ENCODE measurements around the gene CNTNAP2. TPM values are rescaled to one million over a fixed set of nuclear protein-coding genes. Genes with fewer than 3 reads are reported as not detected.
"Not testable (repeated sequence)": the region's sequence is repeated elsewhere in the genome, so short reads cannot be mapped to it uniquely, and the experiment has no call there.

CNTNAP2 gene
- total RNA-seq, 2 donors from 2014 or later: 171 to 228 TPM

DNA sequence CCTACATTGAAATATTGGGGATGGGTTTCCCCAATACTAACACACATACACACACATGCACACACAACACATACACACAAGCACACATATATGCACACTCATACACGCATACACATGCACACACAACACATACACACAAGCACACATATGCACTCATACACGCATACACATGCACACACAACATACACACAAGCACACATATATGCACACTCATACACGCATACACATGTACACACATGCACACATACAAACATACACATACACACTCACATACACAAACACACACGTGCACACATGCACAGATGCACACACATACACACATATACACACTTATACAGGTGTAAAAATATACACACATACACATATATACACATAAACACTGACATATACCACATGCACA, 2346.6 kb downstream of the CNTNAP2 start:
- Histone ChIP-seq H3K27ac (ENCODE audit: low read depth, low read length) (no peak overlapping the region), H3K9me3 (ENCODE audit: control insufficient read depth, low read length) (peaks cover 19% of the 10 kb centered on the region), H3K9ac (ENCODE audit: extremely low read depth, low read length, poor library complexity, severe bottlenecking) (no peak overlapping the region), H3K4me1 (ENCODE audit: control insufficient read depth, insufficient read depth, low read length) (no peaks in the 10 kb centered on the region), H3K4me3 (ENCODE audit: low read length) (peak overlapping the region; percentile 47), H3K27me3 (ENCODE audit: control insufficient read depth, insufficient read depth, low read length, poor library complexity, severe bottlenecking) (no peaks in the 10 kb centered on the region), H3K36me3 (ENCODE audit: control insufficient read depth, insufficient read depth, low read length) (no peaks in the 10 kb centered on the region)
- Mint-ChIP-seq H3K27ac (no peak overlapping the region), H3K4me1 (no peaks in the 10 kb centered on the region), H3K9me3 (peaks cover 16% of the 10 kb centered on the region), H3K4me3 (no peak overlapping the region), H3K36me3 (ENCODE audit: low read depth) (peaks cover 2% of the 10 kb centered on the region), H3K27me3 (ENCODE audit: insufficient read depth) (no peaks in the 10 kb centered on the region)
- 85 to 97% methylated on average over 3 to 4 of the region's 4 CpGs for WGBS, 2 experiments (ENCODE audit: insufficient coverage in 1 of 2, insufficient read length in 1 of 2)
- DNase-seq: no peak
- TF ChIP-seq, protein P1, sequence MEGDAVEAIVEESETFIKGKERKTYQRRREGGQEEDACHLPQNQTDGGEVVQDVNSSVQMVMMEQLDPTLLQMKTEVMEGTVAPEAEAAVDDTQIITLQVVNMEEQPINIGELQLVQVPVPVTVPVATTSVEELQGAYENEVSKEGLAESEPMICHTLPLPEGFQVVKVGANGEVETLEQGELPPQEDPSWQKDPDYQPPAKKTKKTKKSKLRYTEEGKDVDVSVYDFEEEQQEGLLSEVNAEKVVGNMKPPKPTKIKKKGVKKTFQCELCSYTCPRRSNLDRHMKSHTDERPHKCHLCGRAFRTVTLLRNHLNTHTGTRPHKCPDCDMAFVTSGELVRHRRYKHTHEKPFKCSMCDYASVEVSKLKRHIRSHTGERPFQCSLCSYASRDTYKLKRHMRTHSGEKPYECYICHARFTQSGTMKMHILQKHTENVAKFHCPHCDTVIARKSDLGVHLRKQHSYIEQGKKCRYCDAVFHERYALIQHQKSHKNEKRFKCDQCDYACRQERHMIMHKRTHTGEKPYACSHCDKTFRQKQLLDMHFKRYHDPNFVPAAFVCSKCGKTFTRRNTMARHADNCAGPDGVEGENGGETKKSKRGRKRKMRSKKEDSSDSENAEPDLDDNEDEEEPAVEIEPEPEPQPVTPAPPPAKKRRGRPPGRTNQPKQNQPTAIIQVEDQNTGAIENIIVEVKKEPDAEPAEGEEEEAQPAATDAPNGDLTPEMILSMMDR (conservative IDR thresholded peaks at IDR 0.05): no peak

DNA sequence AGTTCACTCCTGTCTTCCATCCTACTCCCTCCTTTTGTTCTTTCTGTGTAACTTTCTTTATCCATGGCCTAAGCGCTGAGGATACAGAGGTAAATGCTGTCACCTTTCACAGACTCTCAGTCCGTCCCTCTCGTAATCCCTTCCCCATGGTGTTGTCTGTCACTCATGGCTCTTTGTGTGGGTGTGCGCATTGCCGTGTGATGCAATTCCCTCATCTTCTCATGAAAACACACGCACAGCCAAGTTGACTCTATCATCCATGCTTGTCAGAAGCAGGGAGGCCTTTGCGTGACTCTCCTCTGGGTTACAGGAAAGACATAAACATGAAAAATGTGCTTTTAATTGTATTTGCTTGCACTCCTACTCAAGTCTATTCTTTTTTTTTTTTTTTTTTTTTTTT, 2348.3 kb downstream of the CNTNAP2 start:
- H3K4me3 ChIP-seq (ENCODE audit: low read length): no peak overlapping the region
- peaks cover 19% of the 10 kb centered on the region for H3K9me3 ChIP-seq (ENCODE audit: control insufficient read depth, low read length)
- H3K27me3 Mint-ChIP-seq (ENCODE audit: insufficient read depth): no peaks in the 10 kb centered on the region
- WGBS, 2 experiments (ENCODE audit: insufficient coverage in 1 of 2, insufficient read length in 1 of 2): 80 to 92% methylated on average over 2 to 7 of the region's 7 CpGs
- H3K36me3 Mint-ChIP-seq (ENCODE audit: low read depth): peaks cover 2% of the 10 kb centered on the region
- H3K27ac Mint-ChIP-seq: no peak overlapping the region
- TF ChIP-seq, protein P1 (conservative IDR thresholded peaks at IDR 0.05): no peak
- no peak for DNase-seq
- H3K27ac ChIP-seq (ENCODE audit: low read depth, low read length): no peak overlapping the region
- no peaks in the 10 kb centered on the region for H3K36me3 ChIP-seq (ENCODE audit: control insufficient read depth, insufficient read depth, low read length)
- H3K4me1 Mint-ChIP-seq: no peaks in the 10 kb centered on the region
- H3K4me1 ChIP-seq (ENCODE audit: control insufficient read depth, insufficient read depth, low read length): no peaks in the 10 kb centered on the region
- no peak overlapping the region for H3K4me3 Mint-ChIP-seq
- peaks cover 16% of the 10 kb centered on the region for H3K9me3 Mint-ChIP-seq
- no peak overlapping the region for H3K9ac ChIP-seq (ENCODE audit: extremely low read depth, low read length, poor library complexity, severe bottlenecking)
- H3K27me3 ChIP-seq (ENCODE audit: control insufficient read depth, insufficient read depth, low read length, poor library complexity, severe bottlenecking): no peaks in the 10 kb centered on the region

DNA sequence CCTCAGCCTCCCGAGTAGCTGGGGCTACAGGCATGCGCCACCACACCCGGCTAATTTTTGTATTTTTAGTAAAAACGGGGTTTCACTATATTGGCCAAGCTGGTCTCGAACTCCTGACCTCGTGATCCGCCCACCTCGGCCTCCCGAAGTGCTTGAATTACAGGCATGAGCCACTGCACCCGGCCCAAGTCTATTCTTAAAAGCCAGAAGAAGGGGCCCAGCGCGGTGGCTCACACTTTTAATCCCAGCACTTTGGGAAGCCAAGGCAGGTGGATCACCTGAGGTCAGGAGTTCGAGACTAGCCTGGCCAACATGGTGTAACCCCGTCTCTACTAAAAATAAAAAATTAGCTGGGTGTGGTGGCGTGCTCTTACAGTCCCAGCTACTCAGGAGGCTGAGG, 2348.8 kb downstream of the CNTNAP2 start:
- not testable (repeated sequence) for H3K4me1 Mint-ChIP-seq; H3K36me3 ChIP-seq (ENCODE audit: control insufficient read depth, insufficient read depth, low read length); H3K4me3 ChIP-seq (ENCODE audit: low read length); H3K27me3 ChIP-seq (ENCODE audit: control insufficient read depth, insufficient read depth, low read length, poor library complexity, severe bottlenecking); DNase-seq; H3K36me3 Mint-ChIP-seq (ENCODE audit: low read depth); H3K27ac Mint-ChIP-seq; H3K27me3 Mint-ChIP-seq (ENCODE audit: insufficient read depth); H3K4me1 ChIP-seq (ENCODE audit: control insufficient read depth, insufficient read depth, low read length); H3K27ac ChIP-seq (ENCODE audit: low read depth, low read length); H3K9ac ChIP-seq (ENCODE audit: extremely low read depth, low read length, poor library complexity, severe bottlenecking); H3K4me3 Mint-ChIP-seq
- WGBS, 2 experiments (ENCODE audit: insufficient coverage in 1 of 2, insufficient read length in 1 of 2): 92 to 95% methylated on average over 11 to 15 of the region's 15 CpGs
- peaks cover 16% of the 10 kb centered on the region for H3K9me3 Mint-ChIP-seq
- H3K9me3 ChIP-seq (ENCODE audit: control insufficient read depth, low read length): peaks cover 19% of the 10 kb centered on the region

DNA sequence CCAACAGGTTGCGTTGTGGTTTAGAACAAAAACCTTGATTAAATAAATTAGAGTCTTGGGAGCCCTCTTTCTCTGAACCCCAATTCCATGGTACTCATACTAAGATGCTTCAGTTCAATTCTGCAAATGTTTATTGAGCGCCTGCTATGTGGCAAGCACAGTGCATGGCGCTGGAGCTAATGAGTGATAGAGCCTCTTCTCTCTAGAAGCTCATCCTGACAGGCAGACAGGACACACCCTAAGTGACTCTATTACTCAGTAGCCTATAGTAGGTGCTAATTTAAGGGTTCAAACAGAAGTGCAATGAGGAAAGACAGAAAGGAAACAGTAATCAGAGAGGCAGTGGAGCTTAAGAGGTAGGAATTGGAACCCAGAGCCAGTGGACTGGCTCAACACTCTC, 2349.5 kb downstream of the CNTNAP2 start:
- peaks cover 16% of the 10 kb centered on the region for H3K9me3 Mint-ChIP-seq
- WGBS, 2 experiments (ENCODE audit: insufficient coverage in 1 of 2, insufficient read length in 1 of 2): 99 to 100% methylated on average over 3 of the region's 3 CpGs
- H3K9ac ChIP-seq (ENCODE audit: extremely low read depth, low read length, poor library complexity, severe bottlenecking): no peak overlapping the region
- no peak overlapping the region for H3K4me3 Mint-ChIP-seq
- H3K27me3 Mint-ChIP-seq (ENCODE audit: insufficient read depth): no peaks in the 10 kb centered on the region
- no peak overlapping the region for H3K4me3 ChIP-seq (ENCODE audit: low read length)
- H3K4me1 Mint-ChIP-seq: no peaks in the 10 kb centered on the region
- no peak for DNase-seq
- H3K36me3 Mint-ChIP-seq (ENCODE audit: low read depth): peaks cover 2% of the 10 kb centered on the region
- peaks cover 19% of the 10 kb centered on the region for H3K9me3 ChIP-seq (ENCODE audit: control insufficient read depth, low read length)
- no peak overlapping the region for H3K27ac Mint-ChIP-seq
- H3K36me3 ChIP-seq (ENCODE audit: control insufficient read depth, insufficient read depth, low read length): no peaks in the 10 kb centered on the region
- H3K27ac ChIP-seq (ENCODE audit: low read depth, low read length): no peak overlapping the region
- H3K27me3 ChIP-seq (ENCODE audit: control insufficient read depth, insufficient read depth, low read length, poor library complexity, severe bottlenecking): no peaks in the 10 kb centered on the region
- TF ChIP-seq, protein P1 (conservative IDR thresholded peaks at IDR 0.05): no peak
- no peaks in the 10 kb centered on the region for H3K4me1 ChIP-seq (ENCODE audit: control insufficient read depth, insufficient read depth, low read length)
